Measurements from ENCODE around the gene CPEB1. TPM values are rescaled to one million over a fixed set of nuclear protein-coding genes. Genes with fewer than 3 reads are reported as not detected.

Gene CPEB1
- total and polyA plus RNA-seq, 10 donors, result 0.09 to 1.2 (median 0.46) TPM

DNA sequence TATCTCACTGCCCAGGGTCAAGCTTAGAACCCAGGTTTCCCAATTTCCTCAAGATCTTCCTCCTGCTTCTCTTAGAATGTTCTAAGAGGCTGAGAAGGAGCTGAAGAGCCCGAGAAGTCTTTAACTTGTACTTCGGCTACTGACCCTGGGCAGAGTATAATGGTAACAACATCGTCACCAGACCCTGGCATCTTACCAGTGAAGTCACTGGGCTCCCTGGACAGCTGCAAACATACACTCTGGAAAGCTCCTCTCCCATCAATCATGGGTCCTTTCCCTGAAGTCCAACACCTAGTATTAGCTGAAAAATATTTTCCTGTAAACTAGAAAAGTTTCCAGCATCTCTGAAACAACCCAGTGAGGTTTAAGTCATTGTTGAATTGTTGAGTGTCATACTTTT is 22.7 kb downstream of the CPEB1 start:
- 84 to 94% (median 86%) methylated on average over 3 of the region's 3 CpGs for WGBS, 5 donors
- TF ChIP-seq POLR2A (IDR thresholded peaks at IDR 0.05) (no peak), POLR2AphosphoS5 (IDR thresholded peaks at IDR 0.05) (no peak)
- TF ChIP-seq, protein P1, sequence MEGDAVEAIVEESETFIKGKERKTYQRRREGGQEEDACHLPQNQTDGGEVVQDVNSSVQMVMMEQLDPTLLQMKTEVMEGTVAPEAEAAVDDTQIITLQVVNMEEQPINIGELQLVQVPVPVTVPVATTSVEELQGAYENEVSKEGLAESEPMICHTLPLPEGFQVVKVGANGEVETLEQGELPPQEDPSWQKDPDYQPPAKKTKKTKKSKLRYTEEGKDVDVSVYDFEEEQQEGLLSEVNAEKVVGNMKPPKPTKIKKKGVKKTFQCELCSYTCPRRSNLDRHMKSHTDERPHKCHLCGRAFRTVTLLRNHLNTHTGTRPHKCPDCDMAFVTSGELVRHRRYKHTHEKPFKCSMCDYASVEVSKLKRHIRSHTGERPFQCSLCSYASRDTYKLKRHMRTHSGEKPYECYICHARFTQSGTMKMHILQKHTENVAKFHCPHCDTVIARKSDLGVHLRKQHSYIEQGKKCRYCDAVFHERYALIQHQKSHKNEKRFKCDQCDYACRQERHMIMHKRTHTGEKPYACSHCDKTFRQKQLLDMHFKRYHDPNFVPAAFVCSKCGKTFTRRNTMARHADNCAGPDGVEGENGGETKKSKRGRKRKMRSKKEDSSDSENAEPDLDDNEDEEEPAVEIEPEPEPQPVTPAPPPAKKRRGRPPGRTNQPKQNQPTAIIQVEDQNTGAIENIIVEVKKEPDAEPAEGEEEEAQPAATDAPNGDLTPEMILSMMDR (IDR thresholded peaks at IDR 0.05 in 8 of 11, conservative IDR thresholded peaks at IDR 0.05 in 3 of 11), result no peak
- no peaks in the 10 kb centered on the region for H3K9me3 ChIP-seq

DNA sequence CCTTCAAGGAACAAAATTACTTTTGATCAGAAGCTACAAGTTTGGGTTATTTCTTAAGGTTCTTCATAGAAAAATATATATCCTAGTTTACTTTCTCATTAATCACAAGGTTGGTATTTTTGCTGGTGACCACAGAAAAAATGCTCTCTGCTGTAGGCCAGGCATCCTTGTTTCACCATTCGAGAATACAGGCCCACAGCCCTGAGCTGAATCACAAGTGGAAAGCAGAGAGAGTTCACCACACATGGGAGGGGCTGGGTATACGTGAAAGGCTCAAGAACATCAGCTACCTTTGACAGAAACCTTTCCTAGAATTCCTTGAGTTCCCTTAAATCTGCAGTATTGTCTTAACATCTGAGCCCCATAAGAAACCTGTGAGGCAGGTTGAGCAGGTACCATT is 23.2 kb downstream of the CPEB1 start:
- intact Hi-C loops (cut with DNase I; ENCODE audit: low total_unique reads), result no loop called here

More for the DNA sequence above, 22.7 kb downstream of the CPEB1 start:
- Histone ChIP-seq H3K4me3 (no peak overlapping the region), H3K36me3 (no peaks in the 10 kb centered on the region), H3K27me3 (replicated peaks in 1 of 7) (no peaks in the 10 kb centered on the region), H3K27ac (no peak overlapping the region), H3K4me1 (no peaks in the 10 kb centered on the region)
- no peak for DNase-seq
- intact Hi-C loops (cut with DNase I; ENCODE audit: low total_unique reads), result no loop called here

DNA sequence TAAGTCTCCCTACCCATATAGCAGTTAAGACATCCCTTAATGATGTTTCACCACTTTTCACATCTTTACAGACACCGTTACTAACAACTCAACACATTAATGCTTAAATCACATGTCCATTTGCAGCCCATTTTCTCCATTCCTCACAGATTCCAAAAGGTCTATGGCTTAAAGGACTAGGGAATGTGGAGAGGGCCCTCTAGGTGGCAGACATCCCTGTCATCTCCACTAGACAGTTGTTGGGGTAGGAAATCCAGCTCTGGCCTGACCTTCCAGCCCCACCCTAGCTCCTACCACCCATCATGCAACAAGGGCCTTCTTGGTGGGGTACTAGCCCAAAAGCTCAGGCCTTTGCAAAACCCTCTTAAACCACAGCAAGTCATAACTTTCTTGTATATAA is 25.2 kb downstream of the CPEB1 start:
- H3K4me3 ChIP-seq, result no peak overlapping the region
- H3K9me3 ChIP-seq, result no peaks in the 10 kb centered on the region
- no peak for TF ChIP-seq POLR2A (IDR thresholded peaks at IDR 0.05)
- TF ChIP-seq, protein P1 (IDR thresholded peaks at IDR 0.05 in 8 of 11, conservative IDR thresholded peaks at IDR 0.05 in 3 of 11), result no peak
- no peak for TF ChIP-seq POLR2AphosphoS5 (IDR thresholded peaks at IDR 0.05)
- H3K36me3 ChIP-seq, result no peaks in the 10 kb centered on the region
- no peaks in the 10 kb centered on the region for H3K27me3 ChIP-seq (replicated peaks in 1 of 7)
- H3K4me1 ChIP-seq, result no peaks in the 10 kb centered on the region
- WGBS, 5 donors, result 38 to 68% (median 56%) methylated on average over 1 of the region's 1 CpG
- intact Hi-C loops (cut with DNase I; ENCODE audit: low total_unique reads), result no loop called here
- DNase-seq, result no peak
- H3K27ac ChIP-seq, result no peak overlapping the region

More for the DNA sequence above, 23.2 kb downstream of the CPEB1 start:
- DNase-seq, result no peak
- Histone ChIP-seq H3K9me3 (no peaks in the 10 kb centered on the region), H3K27me3 (replicated peaks in 1 of 7) (no peaks in the 10 kb centered on the region), H3K4me1 (no peaks in the 10 kb centered on the region), H3K27ac (no peak overlapping the region), H3K4me3 (no peak overlapping the region), H3K36me3 (no peaks in the 10 kb centered on the region)
- TF ChIP-seq POLR2AphosphoS5 (IDR thresholded peaks at IDR 0.05), result no peak
- TF ChIP-seq, protein P1 (IDR thresholded peaks at IDR 0.05 in 8 of 11, conservative IDR thresholded peaks at IDR 0.05 in 3 of 11), result no peak
- WGBS, 5 donors, result 63 to 73% (median 70%) methylated on average over 2 of the region's 2 CpGs

DNA sequence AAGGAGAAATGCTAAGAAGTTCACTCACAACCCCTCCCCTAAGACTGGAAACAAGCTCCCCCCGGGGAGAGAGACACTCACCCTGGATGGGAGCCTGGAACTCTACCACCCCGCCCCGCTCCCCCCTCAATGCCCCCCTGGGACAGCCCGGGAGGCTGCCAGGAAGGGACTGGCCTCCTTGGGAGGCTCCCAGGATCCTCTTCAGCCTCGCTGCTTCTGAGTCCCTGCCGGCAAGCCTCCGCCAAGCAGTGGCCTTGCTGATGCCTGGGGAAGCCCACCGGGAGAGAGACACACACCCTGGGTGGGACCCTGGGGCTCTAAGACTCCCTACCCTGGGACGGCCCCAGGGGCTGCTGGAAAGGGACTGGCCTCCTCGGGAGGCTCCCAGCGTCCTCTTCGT is 33.4 kb downstream of the CPEB1 start:
- Histone ChIP-seq H3K27ac (no peak overlapping the region), H3K9me3 (no peaks in the 10 kb centered on the region), H3K27me3 (replicated peaks in 1 of 7) (peaks cover 0 to 11% (median 0%) of the 10 kb centered on the region in 7 donors), H3K36me3 (no peaks in the 10 kb centered on the region), H3K4me3 (no peak overlapping the region), H3K4me1 (no peaks in the 10 kb centered on the region)
- intact Hi-C loops (cut with DNase I; ENCODE audit: low total_unique reads), result no loop called here
- no peak for DNase-seq
- no peak for TF ChIP-seq POLR2AphosphoS5 (IDR thresholded peaks at IDR 0.05)
- TF ChIP-seq, protein P1 (IDR thresholded peaks at IDR 0.05 in 8 of 11, conservative IDR thresholded peaks at IDR 0.05 in 3 of 11), result no peak
- no peak for TF ChIP-seq POLR2A (IDR thresholded peaks at IDR 0.05)
- WGBS, 5 donors, result 66 to 80% (median 76%) methylated on average over 11 to 12 of the region's 12 CpGs
